Stomach (tissue), 4 donors: ENCODE results near the gene CHAF1A.

ENCODE experiments used
- CTCF ChIP-seq, 7 experiments: fragments of 450-650 bp in 4 of 7; fragments of 200-600 bp in 3 of 7; sonication (generic) in 3 of 7; IDR thresholded peaks; one replicate each; pipeline ENCODE4 v1.5.1; 2016 to 2019; ENCODE audit warnings: antibody characterized with exemption in 7 of 7, control low read depth in 2 of 7, mild to moderate bottlenecking in 1 of 7
- POLR2A ChIP-seq, 4 donors: fragments of 450-650 bp; IDR thresholded peaks; one replicate each; pipeline ENCODE4 v1.6.1; 2016; ENCODE audit warnings: antibody characterized with exemption in 4 of 4, control low read depth in 2 of 4, mild to moderate bottlenecking in 1 of 4, moderate library complexity in 1 of 4
- POLR2AphosphoS5 ChIP-seq, 3 donors: sonication (generic); formaldehyde crosslinking; IDR thresholded peaks; one replicate each; pipeline ENCODE4 v1.6.1; 2016; ENCODE audit warnings: antibody characterized with exemption in 3 of 3

GRCh38 chr19:4389511-4390016, 12.9 kb upstream of the CHAF1A start:
- no peak for TF ChIP-seq POLR2AphosphoS5 (IDR thresholded peaks at IDR 0.05)
- no peak for TF ChIP-seq CTCF (IDR thresholded peaks at IDR 0.05)
- no peak for TF ChIP-seq POLR2A (IDR thresholded peaks at IDR 0.05)
